Astrocyte of the cerebellum (primary cell): ENCODE measurements around the gene ZKSCAN4.

Experiments used
- DNase-seq: peaks from one replicate; pipeline ENCODE4 v3.0.0-alpha.2; 2011; ENCODE audit warnings: low read depth
- H3K4me3 ChIP-seq: 2 replicates; pipeline ENCODE4 v1.5.1; 2011; ENCODE audit warnings: mild to moderate bottlenecking, low read depth, low read length, moderate library complexity
- in situ Hi-C: cut with HindIII; loops from 2 replicates; pipeline ENCODE4 v1.10.0; 2017; ENCODE audit warnings: low sequenced_read_pairs
- TF ChIP-seq, protein P1 (sequence below): IDR thresholded peaks from 2 replicates; pipeline ENCODE4 v1.5.1; 2012; ENCODE audit warnings: low read length, low read depth, moderate library complexity, mild to moderate bottlenecking; ENCODE audit errors: missing control alignments

The ZKSCAN4 gene

DNA sequence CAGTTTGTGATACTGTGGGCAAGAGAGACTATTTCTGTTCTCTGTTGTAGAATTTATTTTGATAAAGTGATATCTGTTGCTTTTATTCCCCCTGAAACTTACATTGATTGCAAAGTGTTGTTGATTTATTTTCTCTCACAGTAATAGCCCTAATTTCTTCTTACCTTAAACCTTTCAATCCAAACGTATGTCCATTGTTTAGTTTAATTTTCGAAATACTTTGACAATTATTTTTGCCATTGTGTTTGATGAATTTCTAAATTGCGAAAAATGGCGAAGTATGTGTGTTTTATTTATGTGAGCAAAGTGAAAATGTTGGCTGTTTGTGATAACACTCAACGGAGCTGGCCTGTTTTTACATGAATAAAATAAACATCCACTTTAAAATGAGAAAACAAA lies 14.5 kb upstream of the ZKSCAN4 start:
- H3K4me3 ChIP-seq, result peak overlapping the region; percentile 80
- in situ Hi-C loops, result no loop called here
- TF ChIP-seq, protein P1, sequence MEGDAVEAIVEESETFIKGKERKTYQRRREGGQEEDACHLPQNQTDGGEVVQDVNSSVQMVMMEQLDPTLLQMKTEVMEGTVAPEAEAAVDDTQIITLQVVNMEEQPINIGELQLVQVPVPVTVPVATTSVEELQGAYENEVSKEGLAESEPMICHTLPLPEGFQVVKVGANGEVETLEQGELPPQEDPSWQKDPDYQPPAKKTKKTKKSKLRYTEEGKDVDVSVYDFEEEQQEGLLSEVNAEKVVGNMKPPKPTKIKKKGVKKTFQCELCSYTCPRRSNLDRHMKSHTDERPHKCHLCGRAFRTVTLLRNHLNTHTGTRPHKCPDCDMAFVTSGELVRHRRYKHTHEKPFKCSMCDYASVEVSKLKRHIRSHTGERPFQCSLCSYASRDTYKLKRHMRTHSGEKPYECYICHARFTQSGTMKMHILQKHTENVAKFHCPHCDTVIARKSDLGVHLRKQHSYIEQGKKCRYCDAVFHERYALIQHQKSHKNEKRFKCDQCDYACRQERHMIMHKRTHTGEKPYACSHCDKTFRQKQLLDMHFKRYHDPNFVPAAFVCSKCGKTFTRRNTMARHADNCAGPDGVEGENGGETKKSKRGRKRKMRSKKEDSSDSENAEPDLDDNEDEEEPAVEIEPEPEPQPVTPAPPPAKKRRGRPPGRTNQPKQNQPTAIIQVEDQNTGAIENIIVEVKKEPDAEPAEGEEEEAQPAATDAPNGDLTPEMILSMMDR, result no peak
- no peak for DNase-seq

DNA sequence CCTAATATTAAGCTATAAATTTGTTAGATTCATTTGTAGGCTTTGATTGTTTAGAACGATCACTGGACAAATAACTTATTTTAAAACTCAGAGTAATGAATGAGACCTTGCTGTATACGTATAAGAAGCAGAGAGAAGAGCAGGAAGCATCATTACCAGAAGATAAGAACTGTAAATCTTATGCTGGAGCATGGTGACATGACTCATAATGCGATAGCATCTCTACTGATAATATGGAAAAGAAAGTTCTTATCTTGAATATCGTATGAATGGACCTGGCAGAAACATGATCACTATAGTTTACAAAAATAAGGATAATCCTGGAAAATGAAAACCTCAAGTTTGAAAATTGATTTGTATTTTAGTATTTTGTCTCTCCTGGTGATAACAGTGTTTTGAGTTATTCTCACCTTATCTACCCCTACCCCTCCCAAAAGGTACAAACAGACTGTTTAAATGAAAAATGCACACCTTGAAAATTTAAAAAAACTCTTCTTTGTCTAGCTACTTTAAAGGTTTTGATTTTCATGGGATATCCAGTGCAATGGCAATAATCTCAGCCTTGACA lies 12.8 kb upstream of the ZKSCAN4 start:
- no peak overlapping the region for H3K4me3 ChIP-seq
- in situ Hi-C loops, result no loop called here
- TF ChIP-seq, protein P1, result no peak
- no peak for DNase-seq

GRCh38 chr6:28263922-28264321 lies 11.9 kb upstream of the ZKSCAN4 start:
- no peak for DNase-seq
- TF ChIP-seq, protein P1, result no peak
- in situ Hi-C loops, result no loop called here
- H3K4me3 ChIP-seq, result no peak overlapping the region

DNA sequence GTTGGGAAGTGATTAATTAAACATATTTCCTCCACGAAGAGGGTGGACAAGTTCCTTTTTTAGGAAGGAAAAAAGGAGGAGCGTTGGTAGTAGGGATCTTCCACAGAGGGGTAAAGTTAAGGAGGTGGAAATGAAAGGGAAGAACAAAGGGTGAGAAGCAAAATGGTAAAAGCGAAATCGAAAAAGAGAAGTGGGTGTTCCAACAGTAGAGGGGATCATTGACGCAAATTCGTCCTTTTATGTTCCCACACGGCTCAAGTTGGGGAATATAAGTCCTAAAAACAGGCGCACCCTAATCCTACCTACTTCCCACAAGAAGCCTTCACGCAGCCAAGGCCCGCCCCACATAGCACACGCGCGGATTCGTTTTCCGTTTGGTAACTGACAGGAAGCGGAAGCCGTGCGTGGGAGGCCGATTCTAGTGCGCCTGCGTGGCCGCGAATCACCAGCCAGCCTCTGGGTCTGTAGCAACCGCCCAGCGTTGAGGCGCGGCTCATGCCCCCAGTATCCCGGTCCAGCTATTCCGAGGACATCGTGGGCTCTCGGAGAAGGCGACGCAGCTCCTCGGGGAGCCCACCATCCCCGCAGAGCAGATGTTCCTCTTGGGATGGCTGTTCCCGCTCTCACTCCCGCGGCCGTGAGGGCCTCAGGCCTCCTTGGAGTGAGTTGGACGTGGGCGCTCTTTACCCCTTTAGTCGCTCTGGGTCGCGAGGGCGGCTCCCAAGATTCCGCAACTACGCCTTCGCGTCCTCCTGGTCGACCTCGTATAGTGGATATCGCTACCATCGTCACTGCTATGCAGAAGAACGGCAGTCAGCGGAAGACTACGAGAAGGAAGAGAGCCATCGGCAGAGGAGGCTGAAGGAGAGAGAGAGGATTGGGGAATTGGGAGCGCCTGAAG lies 7.1 kb upstream of the ZKSCAN4 start, which contains the start of gene NKAPL:
Gene NKAPL, plus strand, starts transcription at position 421 of the 901 bp plus-strand sequence. Its CDS starts 75 bp downstream, at position 496.
- TF ChIP-seq, protein P1, result no peak

GRCh38 chr6:28257042-28257441 lies 5.0 kb upstream of the ZKSCAN4 start:
- in situ Hi-C loops, result no loop called here
- TF ChIP-seq, protein P1, result no peak
- no peak overlapping the region for H3K4me3 ChIP-seq
- DNase-seq, result no peak

More for the DNA sequence above, 7.1 kb upstream of the ZKSCAN4 start, which contains the start of gene NKAPL:
- H3K4me3 ChIP-seq, result peak within 1 kb of the TSS; percentile 23
- no peak for DNase-seq
- in situ Hi-C loops, result no loop called here

DNA sequence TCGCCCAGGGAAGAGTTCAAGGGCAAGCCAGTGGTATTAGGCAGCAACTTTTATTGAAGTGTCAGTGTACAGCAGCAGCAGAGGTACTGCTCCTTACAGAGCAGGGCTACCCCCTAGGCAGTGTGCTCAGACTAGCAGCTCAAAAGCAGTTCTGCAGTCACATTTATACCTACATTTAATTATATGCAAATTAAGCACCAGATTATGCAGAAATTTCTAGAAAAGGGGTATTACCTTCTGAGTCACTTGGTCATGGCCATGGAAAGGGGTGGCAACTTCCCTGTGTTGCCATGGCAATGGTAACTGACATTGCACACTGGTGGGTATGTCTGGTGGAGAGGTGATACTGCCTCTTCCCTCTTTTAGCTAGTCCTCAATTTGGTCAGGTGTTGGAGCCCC lies 2.1 kb upstream of the ZKSCAN4 start:
- TF ChIP-seq, protein P1, result no peak
- in situ Hi-C loops, result no loop called here
- no peak overlapping the region for H3K4me3 ChIP-seq
- DNase-seq, result no peak
